ENCODE measurements around the gene LIFR. TPM values are rescaled to one million over a fixed set of nuclear protein-coding genes. Genes with fewer than 3 reads are reported as not detected.

Gene LIFR
- total RNA-seq, 1 experiment from 2014 or later, result 7.8 TPM

DNA sequence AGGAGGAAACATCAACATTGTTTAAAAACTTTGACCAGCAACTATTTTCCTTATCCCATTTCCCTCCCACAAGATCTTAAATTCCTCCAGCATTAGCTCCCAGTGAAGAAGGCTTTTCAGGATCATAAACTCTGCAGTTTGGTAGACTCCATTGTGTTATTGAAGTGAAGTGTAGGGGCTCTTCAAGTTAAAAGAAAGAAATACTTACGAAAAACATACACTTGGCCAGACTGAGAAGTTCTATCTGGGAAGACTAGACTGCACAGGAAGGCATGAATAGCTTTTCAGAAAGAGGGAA, 22.3 kb downstream of the LIFR start:
- no peak overlapping the region for H2AFZ ChIP-seq (ENCODE audit: low read length)
- no peak overlapping the region for H4K91ac ChIP-seq (ENCODE audit: insufficient read length, low read depth, low read length)
- no peak overlapping the region for H4K5ac ChIP-seq (ENCODE audit: insufficient read length, low read depth, low read length)
- H3K79me2 ChIP-seq (ENCODE audit: insufficient read depth, low read length), result peaks cover 3% of the 10 kb centered on the region; the same call in 1 of the 2 replicates
- H3K14ac ChIP-seq (ENCODE audit: insufficient read depth, low read length), result no peak overlapping the region
- H4K20me1 ChIP-seq (ENCODE audit: control insufficient read depth, insufficient read depth, insufficient read length), result no peaks in the 10 kb centered on the region
- H3K4ac ChIP-seq (ENCODE audit: low read depth, low read length), result no peak overlapping the region
- no peaks in the 10 kb centered on the region for H3K27me3 ChIP-seq (ENCODE audit: insufficient read depth, low read length)
- Mint-ChIP-seq H3K4me3 (no peak overlapping the region), H3K27ac (peak overlapping the region in 1 of 3 experiments; percentile 42; a peak in 2 of 7 replicates), H3K36me3 (ENCODE audit: insufficient read depth in 1 of 3, low read depth in 3 of 3) (peaks cover 0 to 10% (median 7%) of the 10 kb centered on the region in 3 experiments; a peak in 5 of 7 replicates), H3K4me1 (peaks cover 24 to 41% of the 10 kb centered on the region in 2 experiments), H3K27me3 (ENCODE audit: low read depth) (no peaks in the 10 kb centered on the region), H3K9me3 (peaks cover 9% of the 10 kb centered on the region in 2 experiments; a peak in 4 of 5 replicates)
- H3K4me1 ChIP-seq (ENCODE audit: insufficient read depth, low read length), result peaks cover 7% of the 10 kb centered on the region
- DNase-seq, result no peak
- H2AK5ac ChIP-seq (ENCODE audit: insufficient read length, low read length), result no peak overlapping the region
- H3K4me2 ChIP-seq (ENCODE audit: insufficient read depth, insufficient read length, low read length), result no peak overlapping the region
- H3K56ac ChIP-seq (ENCODE audit: insufficient read length, low read depth, low read length), result no peak overlapping the region
- no peak overlapping the region for H2BK120ac ChIP-seq (ENCODE audit: low read depth, low read length, poor library complexity, severe bottlenecking)
- WGBS (ENCODE audit: extremely low coverage, insufficient read length, low lambda C conversion rate), result no CpG with 5 or more reads among the region's 1 CpG
- H3K79me1 ChIP-seq (ENCODE audit: insufficient read depth, low read depth, low read length, poor library complexity, severe bottlenecking), result peaks cover 3% of the 10 kb centered on the region
- H2BK15ac ChIP-seq (ENCODE audit: low read depth, low read length), result no peak overlapping the region
- no peak overlapping the region for H3K9ac ChIP-seq (ENCODE audit: extremely low read depth, insufficient read length, low read length)
- H3K23ac ChIP-seq (ENCODE audit: insufficient read length, low read depth, low read length), result no peak overlapping the region
- no peak overlapping the region for H3K18ac ChIP-seq (ENCODE audit: insufficient read length, low read depth, low read length)
- no peak overlapping the region for H3T11ph ChIP-seq (ENCODE audit: low read length)
- TF ChIP-seq, protein P1, sequence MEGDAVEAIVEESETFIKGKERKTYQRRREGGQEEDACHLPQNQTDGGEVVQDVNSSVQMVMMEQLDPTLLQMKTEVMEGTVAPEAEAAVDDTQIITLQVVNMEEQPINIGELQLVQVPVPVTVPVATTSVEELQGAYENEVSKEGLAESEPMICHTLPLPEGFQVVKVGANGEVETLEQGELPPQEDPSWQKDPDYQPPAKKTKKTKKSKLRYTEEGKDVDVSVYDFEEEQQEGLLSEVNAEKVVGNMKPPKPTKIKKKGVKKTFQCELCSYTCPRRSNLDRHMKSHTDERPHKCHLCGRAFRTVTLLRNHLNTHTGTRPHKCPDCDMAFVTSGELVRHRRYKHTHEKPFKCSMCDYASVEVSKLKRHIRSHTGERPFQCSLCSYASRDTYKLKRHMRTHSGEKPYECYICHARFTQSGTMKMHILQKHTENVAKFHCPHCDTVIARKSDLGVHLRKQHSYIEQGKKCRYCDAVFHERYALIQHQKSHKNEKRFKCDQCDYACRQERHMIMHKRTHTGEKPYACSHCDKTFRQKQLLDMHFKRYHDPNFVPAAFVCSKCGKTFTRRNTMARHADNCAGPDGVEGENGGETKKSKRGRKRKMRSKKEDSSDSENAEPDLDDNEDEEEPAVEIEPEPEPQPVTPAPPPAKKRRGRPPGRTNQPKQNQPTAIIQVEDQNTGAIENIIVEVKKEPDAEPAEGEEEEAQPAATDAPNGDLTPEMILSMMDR (conservative IDR thresholded peaks at IDR 0.05), result no peak
- H3K9me3 ChIP-seq (ENCODE audit: control insufficient read depth, low read depth, low read length), result no peaks in the 10 kb centered on the region
- H3K23me2 ChIP-seq (ENCODE audit: insufficient read length, low read depth, low read length, poor library complexity, severe bottlenecking), result no peaks in the 10 kb centered on the region
- H2BK12ac ChIP-seq (ENCODE audit: insufficient read length, low read depth, low read length), result no peak overlapping the region
- H2BK5ac ChIP-seq (ENCODE audit: insufficient read length, low read length), result no peak overlapping the region
- H3K27ac ChIP-seq (ENCODE audit: insufficient read length, low read depth, low read length), result no peak overlapping the region
- H2BK20ac ChIP-seq (ENCODE audit: low read depth, low read length, poor library complexity, severe bottlenecking), result no peak overlapping the region
- H4K8ac ChIP-seq (replicated peaks; ENCODE audit: insufficient read length, low read depth, low read length), result no peak overlapping the region

All from H9 (cell line).